ENCODE measurements around the gene DGKQ. TPM values are rescaled to one million over a fixed set of nuclear protein-coding genes. Genes with fewer than 3 reads are reported as not detected.

DGKQ gene, protein sequence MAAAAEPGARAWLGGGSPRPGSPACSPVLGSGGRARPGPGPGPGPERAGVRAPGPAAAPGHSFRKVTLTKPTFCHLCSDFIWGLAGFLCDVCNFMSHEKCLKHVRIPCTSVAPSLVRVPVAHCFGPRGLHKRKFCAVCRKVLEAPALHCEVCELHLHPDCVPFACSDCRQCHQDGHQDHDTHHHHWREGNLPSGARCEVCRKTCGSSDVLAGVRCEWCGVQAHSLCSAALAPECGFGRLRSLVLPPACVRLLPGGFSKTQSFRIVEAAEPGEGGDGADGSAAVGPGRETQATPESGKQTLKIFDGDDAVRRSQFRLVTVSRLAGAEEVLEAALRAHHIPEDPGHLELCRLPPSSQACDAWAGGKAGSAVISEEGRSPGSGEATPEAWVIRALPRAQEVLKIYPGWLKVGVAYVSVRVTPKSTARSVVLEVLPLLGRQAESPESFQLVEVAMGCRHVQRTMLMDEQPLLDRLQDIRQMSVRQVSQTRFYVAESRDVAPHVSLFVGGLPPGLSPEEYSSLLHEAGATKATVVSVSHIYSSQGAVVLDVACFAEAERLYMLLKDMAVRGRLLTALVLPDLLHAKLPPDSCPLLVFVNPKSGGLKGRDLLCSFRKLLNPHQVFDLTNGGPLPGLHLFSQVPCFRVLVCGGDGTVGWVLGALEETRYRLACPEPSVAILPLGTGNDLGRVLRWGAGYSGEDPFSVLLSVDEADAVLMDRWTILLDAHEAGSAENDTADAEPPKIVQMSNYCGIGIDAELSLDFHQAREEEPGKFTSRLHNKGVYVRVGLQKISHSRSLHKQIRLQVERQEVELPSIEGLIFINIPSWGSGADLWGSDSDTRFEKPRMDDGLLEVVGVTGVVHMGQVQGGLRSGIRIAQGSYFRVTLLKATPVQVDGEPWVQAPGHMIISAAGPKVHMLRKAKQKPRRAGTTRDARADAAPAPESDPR
- polyA plus RNA-seq (ENCODE audit: insufficient read depth in 1 of 5, insufficient read length in 5 of 5, low replicate concordance in 1 of 5): 10 to 100 TPM in 1 of 5 donors, 1 to 10 TPM in 4; 4.1 to 10.3 (median 5.2) TPM
- long read RNA-seq, donor 1: 0 reads
- long read RNA-seq, donor 2: 0 reads
- long read RNA-seq, donor 3: 0 reads
- long read RNA-seq, donor 4: 0 reads
- long read RNA-seq, donor 5: 0 reads
- long read RNA-seq, donor 6: 0 reads
- long read RNA-seq, donor 7: 0 reads
- long read RNA-seq, donor 8: 0 reads

DNA sequence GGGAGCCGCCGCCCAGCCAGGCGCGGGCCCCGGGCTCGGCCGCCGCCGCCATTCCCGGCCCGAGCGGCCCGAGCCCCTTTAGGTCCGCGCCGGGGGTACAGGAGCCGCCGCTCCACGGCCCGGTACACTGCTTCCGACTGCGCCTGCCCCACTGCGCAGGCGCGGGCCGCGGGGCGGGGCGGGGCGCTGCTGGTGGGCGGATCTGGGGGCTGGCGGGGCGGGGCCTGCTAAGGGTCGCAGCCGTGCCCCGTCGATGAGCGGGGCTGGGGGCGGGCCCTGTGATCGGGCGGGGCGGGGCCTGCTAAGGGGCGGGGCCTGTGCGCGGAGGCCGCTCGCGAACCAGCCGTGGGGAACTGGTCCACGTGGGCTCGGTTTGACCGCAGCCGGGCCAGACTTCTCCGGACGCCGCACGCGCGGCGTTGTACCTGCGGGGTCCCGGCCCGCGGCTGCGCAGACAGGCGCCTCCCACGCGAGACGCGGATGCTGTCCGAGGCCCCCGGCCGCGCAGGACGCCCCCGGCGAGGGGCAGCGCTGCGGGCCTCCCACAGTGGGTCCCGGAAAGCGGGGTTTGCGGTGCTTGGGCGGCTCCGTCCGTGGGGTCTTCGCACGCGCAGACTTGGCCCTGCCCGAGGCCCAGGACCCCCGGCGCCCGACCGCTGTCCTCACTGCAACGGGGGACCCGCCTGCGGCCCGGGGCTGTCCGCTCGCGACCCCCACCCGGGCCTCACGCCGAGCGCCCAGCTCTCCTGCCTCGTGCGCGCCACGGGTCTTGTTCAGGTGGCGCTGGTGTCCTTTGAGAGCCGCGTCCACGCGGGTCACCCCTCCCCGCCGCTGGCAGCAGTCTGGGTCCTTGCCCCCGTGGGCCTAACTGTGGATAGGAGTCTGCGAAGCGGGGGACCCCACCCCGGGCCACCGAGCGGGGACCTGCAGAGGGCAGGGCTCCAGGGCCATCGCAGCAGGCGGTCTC is at the start of gene DGKQ:
DGKQ (minus strand) TSS at position 139 of the 967 bp plus-strand sequence; CDS start at position 52, 87 bp downstream.
- peak; percentile 62 to 68 for DNase-seq

DNA sequence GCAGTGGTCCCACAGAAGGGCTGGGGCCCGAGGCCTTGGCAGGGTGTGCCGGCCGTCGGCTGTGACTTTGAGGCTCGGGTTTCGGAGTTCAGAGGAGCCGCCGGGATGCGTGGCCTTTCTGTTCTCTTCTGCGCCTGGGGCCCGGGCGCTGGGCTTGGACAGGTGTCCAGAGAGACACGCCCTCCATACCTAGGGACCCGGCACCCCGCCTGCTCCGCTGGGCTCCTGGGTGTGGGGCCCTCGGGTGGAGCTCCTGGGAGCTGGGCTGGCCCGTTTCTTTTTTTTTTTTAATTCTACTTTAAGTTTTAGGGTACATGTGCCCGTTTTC is 49.3 kb upstream of the DGKQ start:
- DNase-seq: no peak

DNA sequence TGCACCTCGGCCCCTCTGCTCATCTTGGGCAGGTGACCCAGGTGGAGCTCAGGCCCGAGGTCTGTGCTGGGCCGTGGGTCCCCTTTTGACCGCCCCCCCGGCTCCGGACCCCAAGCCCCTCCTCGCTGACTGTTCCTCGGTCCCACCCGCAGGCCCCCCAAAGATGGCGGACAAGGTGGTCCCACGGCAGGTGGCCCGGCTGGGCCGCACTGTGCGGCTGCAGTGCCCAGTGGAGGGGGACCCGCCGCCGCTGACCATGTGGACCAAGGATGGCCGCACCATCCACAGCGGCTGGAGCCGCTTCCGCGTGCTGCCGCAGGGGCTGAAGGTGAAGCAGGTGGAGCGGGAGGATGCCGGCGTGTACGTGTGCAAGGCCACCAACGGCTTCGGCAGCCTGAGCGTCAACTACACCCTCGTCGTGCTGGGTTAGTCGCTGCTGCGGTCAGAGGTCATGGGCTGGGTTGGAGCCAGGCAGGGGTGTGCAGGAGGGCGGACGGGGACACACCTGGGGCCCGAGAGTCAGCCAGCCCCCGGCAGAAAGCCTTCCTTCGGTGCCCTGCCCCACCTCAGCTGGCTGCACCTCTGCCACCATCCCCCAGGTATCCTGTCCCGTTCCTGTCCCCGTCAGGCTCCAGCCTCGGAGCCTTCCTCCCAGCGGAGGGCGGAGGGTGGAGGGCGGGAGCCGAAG is 48.8 kb upstream of the DGKQ start:
- DNase-seq: no peak

DNA sequence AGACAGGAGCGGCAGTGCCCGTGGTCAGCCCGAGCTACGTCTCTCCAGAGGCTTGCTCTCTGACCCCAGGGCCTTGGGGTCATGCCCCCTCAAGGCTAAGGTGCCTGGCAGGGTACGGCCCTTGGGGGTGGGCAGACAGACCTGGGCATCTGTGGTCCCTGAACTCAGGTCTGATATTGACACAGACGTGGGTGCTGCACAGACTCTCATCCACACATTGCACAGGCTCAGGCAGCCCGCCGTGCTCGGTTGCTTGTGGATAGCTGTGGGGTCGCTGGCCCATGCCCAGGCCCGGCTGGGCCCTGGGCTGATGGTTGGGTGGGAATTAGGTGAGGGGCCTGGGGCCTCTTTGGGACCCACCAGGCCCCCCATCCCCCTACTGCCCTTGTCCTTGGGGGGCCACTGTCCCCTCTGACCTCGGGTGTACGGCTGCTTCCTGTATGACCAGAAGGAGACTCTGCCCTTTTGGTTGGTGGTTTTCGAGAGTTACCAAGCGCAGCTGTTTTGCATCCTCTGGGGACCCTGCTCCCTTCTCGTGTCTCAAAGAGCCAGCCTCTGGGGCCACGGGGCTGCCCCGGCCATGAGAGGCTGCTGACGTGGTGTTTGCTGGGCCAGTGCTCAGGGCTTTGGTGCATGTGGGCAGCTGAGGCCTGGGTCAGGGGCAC is 48.1 kb upstream of the DGKQ start:
- DNase-seq: no peak

DNA sequence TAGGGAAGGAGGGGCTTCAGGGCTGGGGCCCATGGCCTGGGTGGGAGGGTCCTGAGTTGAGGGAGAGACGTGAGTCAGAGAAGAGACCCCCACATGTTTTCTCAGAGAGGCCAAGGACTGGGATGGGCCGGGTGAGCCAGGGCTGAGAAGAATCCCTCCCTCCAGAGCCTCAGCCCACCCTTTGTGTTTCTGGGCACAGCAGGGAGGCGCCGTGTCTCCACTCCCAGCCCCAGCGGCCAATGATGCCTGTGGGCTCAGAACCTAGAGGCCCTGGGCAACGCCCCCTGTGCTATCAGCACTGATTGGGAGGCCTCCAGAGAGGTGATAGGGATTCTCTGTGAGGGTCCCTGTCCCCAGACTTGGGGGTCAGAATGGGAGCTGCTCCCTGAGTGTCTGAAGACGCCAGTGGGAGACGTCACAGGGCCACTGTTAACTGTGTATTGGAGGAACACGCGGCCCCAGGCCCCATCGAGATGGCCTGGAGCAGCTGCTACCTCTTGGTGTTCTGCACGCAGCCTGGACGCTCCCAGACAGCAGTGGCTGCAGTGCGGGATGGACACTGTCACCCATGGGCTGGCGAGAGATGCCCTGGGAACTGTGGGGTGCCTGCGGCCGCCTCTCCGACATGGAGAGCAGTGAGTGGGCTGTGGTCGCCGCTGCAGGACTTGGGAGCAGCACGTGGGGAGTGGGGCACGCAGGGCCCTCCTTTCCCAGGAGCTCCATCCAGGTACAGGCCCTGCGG is 46.5 kb upstream of the DGKQ start:
- no peak for DNase-seq

DNA sequence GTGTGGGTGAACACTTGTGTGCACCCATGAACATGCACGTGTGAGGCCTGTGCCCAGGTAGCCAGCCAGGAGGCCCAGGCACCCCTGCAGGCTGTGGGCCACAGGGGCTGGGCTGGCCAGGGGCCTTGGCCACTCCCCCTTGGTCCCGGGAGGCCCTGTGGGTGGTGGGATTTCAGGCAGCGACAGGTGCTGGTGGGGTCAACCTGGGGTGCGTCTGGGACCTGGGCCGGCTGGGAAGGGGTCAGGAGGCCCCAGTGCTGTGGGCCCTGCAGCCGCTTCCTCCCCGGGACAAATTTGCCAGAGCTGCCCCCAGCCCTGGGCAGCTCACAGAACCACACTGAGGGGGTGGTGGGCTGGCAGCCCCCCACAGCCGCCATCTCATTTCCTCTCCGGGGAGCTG is 46.0 kb upstream of the DGKQ start:
- no peak for DNase-seq

DNA sequence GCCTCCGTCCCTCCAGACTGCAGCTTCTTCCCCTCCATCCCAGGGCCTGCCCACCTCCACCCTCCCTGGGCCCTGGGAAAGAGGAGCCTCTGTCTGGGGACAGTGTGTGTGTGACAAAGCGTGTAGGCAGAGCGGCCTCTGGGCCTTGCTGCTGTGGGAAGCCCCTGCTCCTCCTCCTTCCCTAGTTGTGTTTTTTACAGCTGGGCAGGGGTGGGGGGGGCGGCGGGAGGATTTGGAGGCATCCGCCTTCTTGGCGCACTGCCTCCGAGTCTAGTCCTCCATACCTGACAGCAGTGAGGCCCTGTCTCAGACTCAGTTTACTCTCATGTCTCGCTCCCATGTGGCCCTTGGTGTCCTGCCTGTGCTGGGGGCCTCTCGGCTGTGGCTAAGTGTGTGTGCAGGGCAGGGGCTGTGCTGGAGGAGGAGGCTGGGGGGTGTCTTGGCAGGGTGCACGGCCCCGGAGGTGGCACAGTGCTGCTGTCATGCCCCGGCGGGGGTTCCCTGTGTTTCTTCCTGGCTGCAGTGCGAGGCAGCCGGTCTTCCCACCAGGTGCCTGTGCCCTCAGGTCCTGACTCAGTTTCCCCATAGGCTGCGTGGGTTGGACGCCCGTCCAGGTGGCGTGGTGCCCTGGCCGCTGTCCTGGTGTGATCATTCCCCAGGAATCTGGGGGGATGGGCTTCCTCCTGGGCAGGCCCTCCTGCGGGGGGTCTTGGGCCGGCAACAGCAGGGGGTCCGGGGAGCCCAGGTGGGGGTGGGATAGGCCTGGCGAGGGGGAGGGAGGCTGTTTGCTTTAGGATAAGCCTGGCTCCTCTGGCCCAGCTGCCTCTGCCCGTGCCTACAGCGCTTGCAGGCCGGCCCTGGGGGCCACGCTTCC is 45.0 kb upstream of the DGKQ start:
- DNase-seq: no peak

DNA sequence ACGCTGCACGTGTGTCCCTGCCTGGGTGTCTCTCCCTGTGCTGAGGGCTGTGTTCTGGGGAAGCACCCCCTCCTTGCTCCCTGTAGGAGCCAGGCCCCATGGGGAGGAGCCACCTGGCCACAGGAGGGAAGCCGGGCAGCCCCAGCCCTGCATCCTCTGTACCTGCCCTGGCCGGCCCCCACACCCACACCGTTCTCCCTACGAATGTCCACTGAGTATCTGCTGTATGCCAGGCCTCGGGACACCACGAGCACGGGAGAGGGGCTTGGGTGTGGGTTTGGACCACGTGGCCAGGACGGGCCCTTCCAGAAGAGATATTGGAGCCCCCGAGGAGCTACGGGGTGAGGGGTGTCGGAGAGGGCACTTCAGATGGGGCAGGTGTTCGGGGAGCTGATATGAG is 44.3 kb upstream of the DGKQ start:
- DNase-seq: no peak

DNA sequence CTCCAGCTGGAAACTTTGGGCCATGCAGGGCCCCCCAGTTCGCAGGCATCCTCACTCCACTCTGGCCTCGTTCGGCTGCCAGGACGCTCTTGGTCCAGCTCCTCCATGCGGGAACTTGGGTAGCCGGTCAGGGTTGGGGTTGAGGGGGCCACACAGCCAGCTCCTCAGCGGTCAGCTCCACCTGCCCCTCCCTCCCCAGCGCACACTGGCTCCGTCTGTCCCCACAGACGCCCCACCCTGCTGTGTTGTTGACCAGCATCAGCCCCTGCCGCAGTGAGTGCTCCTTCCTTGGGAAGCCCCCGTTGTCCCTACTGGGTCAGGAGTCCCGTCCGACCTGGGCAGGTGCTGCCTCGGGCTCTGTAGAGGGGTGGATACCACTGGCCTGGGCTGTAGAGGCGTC is 43.8 kb upstream of the DGKQ start:
- DNase-seq: no peak

DNA sequence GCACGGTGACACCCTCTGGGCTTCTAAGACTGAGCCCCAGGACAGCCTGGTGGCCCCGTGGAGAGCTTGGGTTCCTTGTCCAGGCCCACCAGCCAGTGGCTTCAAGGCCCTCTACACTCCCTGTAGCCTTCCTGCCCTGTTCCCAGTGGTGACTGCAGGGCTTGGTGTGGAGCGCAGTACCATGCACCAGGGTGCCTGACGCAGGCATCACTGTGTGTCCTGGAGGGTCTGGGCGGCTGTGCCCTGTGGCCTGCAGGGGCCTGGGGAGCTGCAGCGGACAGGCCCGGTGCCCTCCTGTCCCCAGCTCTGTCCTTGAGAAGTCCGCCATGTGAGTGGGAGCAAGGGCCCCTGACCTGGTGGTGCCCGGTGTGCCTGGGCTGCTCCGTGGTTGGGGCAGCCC is 42.4 kb upstream of the DGKQ start:
- DNase-seq: no peak

DNA sequence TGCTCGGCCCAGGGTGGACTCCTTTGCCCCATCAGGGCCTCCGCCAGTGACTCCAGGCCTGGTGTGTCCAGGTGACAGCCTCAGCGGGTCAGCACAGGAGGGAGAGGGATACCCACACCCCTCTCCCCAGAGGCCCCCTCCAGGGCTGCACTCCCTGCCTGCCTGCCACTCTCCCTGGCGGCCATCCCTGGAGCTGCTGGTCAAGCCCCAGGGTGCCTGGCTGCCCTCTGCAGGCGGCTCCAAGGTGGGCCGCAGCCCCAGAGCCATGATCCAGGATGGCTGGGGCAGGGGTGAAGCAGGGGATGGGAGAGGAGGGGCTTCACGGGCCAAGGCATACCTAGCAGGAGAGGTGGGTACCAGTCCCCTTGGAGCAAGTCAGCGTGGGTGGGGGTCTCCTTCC is 41.8 kb upstream of the DGKQ start:
- no peak for DNase-seq

DNA sequence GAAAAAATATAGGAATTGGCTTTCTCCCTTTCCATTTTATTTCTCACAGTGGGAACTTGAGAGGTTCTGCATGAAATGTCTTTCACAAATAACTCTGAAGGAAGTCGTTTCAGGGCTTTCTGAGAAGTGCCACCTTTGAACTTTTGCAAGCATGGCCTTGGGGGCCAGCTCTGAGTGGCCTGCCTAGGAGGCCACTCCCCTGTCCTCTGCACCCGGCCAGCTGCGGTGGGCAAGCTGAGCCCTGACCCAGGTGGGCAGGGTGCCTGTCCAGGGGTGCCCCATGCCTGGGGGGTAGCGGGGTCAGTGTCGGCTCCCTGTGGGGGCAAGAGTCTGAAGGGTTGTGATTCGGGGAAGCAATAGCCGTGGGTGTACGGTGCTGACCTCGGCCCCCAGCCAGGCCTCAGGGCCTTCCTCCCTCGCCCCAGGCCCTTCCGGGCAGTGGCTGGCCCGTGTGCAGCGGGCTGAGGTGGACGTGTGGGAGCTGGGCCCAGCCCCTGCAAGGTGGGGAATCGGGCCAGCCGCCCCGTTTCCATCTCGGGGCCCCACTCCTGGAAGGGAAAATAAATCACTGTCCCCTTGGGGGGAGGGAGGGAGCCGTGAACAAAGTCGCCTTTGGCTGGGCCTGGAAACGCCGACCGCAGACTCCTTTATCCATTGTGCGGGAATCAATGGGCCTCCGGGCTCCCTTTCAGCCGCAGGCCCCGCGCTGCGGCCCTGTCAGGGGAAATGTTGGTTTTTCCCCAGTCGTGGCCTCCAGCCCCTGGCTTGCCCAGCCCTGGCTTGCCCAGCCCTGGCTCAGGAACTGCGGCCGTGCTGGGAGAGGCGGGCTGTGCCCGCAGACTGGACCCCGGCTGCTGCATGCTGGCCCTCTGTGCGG is 41.2 kb upstream of the DGKQ start:
- no peak for DNase-seq

DNA sequence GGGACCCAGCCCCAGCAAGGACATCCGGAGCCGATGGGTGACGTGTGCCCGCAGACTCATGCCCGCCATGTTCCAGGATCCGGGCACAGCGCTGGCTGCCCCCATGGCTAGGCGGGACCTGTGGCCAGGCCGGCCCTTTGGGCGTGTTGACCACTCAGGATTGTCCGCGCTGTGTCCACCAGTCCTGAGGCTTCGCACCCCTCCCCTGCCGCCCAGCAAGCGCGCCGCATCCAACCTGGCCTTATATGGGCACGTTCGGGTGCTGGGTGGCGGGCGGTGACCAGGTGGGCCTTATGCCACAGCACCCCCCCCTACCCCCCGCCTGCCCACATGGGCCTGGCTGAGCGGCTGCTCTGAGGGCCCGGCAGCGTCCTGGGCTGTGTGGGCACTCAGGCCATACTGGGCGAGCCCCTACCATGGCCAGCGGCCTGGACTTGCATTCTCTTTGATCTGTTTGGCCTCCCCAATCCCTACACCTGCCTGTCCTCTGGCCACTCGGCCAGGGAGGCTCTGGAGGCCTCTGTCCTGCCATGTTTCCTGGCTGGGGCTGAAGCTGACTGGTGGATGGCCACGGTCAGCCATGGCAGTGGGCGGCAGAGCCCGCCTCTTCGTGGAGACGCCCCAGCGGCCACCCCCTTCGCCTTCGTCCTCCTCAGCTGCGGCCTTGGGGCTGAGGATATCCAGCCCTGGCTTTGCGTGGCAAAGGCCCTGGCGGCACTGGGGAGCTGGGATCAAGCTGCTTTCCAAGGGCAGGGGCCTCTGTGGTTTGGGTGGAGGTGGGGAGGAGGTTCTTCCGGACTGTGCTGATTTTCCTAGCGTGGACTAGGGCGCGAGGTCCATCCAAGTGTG is 40.1 kb upstream of the DGKQ start:
- no peak for DNase-seq

DNA sequence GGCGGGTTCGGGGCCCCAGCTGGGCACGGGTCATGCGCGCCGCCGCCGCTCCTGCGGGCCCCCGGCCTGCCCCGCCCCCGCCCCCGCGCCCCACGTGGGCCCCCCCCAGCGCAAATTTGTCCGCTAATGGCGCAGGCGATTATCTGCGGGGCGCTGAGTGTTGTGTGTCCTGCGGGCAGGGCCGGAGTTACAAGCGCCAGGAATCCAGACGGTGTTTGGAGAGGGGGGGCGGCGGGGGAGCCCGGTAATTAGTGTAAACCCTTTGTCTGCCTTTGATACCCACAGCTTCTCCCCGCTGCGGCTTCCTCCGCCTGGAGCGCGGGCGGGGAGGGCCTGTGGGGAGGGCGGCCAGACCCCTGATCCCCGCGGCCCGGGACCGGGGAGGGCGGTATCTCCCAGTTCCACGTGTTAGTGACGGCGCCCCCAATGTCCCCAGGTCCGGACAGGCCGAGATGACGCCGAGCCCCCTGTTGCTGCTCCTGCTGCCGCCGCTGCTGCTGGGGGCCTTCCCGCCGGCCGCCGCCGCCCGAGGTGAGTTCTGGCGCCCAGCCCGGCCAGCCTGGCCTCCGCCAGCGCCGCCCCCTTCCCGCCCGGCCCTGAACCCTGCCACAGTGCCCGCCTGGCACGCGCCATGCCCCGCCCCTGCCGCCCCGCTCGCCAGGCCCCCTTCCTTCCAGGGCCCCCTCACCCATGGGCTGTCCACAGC is 38.8 kb upstream of the DGKQ start:
- DNase-seq: no peak

DNA sequence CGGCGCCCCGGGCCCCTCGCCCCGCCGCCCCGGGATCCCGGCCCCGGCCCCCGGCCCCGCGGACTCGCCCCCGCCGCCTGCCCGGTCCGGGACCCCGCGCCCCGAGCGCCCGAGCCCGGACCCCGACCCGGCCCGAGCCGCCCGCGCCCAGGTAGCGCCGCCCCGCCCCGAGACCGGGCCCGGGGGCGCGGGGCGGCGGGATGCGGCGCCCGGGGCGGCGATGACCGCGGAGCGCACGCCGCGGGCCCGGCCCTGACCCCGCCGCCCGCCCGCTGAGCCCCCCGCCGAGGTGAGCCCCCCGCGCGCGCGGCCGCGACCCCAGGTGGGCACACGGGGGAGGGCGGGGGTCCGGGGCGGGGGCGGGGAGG is 38.3 kb upstream of the DGKQ start:
- DNase-seq: no peak
